GM21447 (cell line): Measurements from ENCODE around the gene GULP1.
A peak's percentile ranks its signal among the peaks of the same experiment; 100 is the strongest.

ENCODE experiments used
- ATAC-seq: cut with Tn5 transposase; IDR thresholded peaks from one replicate; pipeline ENCODE4 v1.9.1; 2021; ENCODE audit not compliant: unreplicated experiment

The GULP1 gene

GRCh38 chr2:188365058-188365641, 73.5 kb downstream of the GULP1 start:
- no peak for ATAC-seq

DNA sequence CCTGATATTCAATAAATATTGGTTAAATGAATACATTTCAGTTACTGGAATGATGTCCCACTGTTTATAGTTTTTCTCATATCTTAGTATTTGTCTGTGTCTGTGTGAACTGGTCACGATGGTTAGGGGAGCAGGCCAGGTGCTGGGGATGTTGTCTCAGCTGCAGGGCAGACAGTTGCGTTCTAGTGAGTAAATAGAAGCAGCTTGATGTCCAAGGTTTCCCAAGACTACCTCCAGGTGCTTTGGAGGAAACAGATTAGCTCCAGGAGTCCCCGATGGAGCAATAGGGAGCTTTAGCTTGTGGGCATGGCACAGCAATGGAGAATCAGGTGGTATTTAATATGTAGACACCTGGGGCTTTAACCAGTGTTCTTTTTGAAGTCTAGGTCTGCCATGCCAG, 75.5 kb downstream of the GULP1 start:
- no peak for ATAC-seq

- peak; percentile 68 for ATAC-seq
Observed at GRCh38 chr2:188369365-188369764, 77.7 kb downstream of the GULP1 start.

DNA sequence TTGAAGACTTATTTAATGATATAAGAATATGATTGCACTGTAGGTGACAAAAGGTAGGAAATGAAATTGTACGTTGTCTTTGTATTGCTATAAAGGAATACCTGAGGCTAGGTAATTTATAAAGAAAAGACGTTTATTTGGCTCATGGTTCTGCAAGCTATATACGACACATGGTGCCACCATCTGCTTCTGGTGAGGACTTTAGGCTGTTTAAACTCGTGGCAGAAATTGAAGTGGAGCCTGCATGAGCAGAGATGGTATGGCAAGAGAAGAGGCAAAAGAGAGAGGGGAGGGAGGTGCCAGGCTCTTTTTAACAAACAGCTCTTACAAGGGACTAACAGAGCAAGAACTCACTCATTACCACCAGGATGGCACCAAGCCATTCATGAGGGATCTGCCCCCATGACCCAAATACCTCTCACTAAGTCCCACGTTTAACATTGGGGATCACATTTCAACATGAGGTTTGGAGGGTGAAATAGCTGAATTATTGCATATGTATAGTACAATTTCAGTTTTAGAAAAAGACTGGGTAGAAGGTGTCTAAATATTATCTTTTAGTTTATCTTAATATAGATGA, 86.8 kb downstream of the GULP1 start:
- no peak for ATAC-seq

DNA sequence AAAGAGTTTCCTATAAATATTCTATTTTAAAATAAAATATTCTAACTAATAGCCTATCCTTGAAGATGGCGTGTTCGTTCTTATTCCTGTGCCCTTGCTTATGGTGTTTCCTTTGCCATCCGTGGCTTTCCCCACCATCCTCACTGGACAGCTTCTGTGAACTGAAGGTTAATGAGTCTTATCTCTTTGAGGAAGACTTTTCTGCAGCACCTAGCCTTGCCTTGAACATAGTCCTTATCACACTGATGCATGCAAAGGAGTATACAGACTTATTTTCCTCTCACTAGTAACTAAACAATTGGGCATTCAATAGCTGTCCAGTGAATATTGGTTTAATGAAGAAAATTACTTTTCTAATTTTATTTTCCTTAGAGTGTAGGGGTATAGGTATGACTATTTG, 88.1 kb downstream of the GULP1 start:
- ATAC-seq: no peak

DNA sequence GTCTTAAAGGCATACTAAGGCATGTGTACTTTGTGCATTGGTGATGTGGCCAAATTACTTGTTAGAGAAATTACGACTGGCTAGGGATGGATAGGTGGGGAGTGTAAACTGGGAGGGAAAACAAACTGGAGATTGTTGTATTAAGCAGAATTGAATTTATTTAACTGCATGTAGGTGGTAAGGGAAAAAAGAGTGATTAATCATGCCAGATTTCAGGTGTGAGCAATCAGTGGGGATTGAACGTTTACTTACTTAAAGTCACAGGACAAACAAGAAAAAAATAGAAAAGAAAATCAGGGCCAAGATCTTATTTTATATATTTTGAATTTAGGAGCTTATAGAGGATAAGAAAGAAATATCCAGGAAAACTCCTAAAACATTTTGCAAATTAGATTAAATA, 88.6 kb downstream of the GULP1 start:
- ATAC-seq: no peak

DNA sequence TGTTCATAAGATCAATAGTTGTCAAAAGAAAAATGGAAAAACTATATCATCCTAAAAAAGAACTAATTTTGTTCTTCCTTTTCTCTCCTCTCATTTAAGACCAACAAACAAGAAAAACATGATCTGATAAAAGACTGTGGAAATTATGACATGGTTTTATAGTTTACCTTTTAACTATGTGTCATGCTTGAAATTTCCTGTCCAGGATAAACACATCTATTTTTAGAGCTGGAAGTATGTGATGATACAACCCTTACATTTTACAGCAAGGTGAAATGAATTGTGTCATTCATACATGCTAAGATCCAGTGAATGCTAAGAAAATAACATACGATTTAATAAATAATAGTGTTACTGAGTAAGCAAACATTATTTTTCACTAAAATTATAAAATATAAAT, 89.9 kb downstream of the GULP1 start:
- ATAC-seq: no peak

GRCh38 chr2:188382107-188382506, 90.4 kb downstream of the GULP1 start:
- no peak for ATAC-seq

GRCh38 chr2:188383158-188383557, 91.5 kb downstream of the GULP1 start:
- no peak for ATAC-seq

GRCh38 chr2:188385857-188386256, 94.2 kb downstream of the GULP1 start:
- no peak for ATAC-seq

DNA sequence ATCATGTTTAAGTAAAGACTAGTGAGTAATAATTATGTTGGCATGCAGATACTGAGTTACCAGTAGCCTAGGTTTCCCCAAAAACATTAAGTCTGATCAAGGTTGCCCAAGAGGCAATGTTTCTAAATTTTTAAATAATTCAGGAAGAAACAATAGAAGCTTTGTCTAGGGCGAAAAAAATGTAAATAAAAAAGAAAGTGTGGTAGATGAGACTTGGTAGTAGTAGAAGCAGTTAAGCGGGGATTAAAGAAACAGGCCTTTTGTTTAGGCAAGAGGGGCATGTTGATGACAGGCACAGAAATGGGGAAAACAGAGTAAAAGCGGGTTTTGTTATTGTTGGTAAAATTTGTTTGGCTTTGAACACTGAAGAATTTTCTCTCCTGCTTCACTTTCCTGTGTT, 97.2 kb downstream of the GULP1 start:
- ATAC-seq: no peak

DNA sequence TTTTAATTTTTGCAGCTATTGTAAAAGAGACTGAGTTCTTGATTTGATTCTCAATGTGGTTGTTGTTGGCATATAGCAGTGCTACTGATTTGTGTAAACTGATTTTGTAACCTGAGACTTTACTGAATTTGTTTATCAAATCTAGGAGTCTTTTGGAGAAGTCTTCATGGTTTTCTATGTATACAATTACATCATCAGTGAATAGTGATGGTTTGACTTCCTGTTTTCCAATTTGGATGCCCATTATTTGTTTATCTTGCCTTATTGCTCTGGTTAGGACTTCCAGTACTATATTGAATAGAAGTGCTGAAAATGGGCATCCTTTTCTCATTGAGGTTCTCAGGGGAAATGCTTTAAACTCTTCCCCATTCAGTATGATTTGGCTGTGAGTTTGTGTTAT, 99.7 kb downstream of the GULP1 start:
- ATAC-seq: no peak

DNA sequence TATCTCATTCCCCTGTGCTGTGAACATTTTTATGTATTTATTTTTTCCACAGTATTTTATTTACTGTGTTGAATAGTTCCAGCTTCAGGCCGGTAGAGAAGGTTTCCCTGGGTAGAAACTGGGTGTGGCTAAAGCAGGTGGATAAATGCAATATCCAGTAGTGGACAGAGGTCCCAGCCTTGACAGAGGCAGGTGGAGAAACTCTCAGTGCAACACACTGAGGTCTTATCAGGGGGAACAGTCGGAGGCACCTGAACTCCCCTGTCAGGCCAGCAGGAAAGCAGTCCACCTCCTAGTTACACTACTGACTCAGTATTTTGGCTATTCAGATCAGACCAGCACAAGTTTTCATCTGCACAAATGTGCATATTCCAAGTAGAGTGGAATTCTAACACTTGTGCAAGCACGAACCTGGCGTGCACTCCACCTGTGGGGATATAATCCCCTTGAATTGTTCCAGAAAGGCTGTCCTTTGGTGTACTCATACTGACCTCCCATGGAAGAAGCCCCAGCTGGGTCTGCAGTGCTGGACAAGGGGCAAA, 103.3 kb downstream of the GULP1 start:
- ATAC-seq: no peak

- no peak for ATAC-seq
Observed at GRCh38 chr2:188395903-188396689, 104.4 kb downstream of the GULP1 start.

DNA sequence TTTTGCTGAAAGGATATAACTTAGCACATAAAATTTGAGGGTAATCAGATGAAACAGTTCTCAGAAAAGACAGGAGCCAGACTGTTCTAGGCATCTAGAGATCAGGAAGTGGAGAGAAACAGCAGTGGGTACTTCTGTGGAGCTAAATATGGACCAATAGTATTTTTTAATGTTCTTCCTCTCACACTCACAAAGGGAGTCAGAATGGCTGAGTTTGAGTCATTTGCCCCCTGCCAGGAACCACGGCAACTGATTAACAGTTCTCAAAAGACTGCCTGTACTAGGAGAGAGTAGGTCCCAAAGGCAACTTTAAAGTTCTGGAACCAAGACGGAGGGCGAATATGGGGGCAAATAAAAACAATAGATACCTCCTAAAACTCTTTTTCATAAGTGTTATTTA, 107.5 kb downstream of the GULP1 start:
- ATAC-seq: no peak

- ATAC-seq: no peak
Observed at GRCh38 chr2:188403676-188404075, 112.0 kb downstream of the GULP1 start.

GRCh38 chr2:188404341-188405004, 112.8 kb downstream of the GULP1 start:
- no peak for ATAC-seq

DNA sequence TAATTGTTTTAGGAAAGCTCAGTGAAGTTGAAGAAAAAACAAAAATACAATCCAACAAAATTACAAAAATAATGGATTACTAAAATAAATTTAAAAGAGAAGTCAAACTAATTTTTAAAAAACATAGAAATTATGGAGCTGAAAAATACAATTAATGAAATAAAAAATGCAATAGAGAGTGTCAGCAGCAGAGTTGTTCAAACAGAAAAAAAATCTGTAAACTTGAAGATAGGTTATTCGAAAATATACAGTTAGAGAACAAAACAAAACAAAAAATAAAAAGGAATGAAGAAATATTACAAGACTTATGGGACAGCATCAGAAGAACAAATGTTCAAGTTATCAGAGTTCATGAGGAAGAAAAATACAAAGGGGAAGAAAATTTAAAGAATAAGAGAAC, 114.7 kb downstream of the GULP1 start:
- no peak for ATAC-seq

- no peak for ATAC-seq
Observed at GRCh38 chr2:188410504-188411235, 119.0 kb downstream of the GULP1 start.

DNA sequence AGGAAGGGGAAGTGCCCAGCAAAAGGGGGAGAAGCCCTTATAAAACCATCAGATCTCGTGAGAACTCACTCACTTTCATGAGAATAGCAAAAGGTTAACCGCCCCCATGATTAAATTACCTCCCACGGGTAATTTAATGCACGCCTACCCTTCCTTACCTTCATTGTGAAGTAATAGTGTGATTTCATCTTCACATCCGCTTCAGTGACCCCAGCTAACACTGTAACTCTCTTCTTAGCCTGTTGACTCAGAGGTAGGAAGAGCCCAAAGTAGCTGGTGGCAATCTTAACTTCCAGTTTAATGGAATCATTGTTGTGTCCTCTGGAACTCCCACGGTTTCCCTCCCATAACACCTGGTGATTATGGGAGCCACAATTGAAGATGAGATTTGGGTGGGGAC, 120.5 kb downstream of the GULP1 start:
- ATAC-seq: no peak

DNA sequence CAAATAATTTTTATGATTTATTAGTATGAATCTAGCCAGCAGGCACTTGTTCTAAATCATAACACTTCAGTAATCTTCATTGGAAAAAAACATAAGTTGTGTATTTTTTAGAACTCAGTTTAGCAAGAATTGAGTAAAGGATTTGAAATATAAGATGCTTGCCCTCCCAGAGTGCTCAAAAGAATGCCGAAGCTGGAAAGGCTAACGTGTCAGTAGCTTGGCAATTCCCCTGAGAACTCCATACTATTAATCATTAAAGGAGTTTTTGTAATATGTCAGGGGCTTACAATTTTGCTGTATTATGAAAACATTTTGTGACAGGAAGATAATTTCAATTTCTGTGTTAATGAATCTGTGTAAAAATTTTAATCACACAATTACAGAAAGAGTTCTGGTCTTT, 122.7 kb downstream of the GULP1 start:
- ATAC-seq: no peak
